Measurements from ENCODE around the gene CHST11.

GRCh38 chr12:104460041-104460719 is 3.4 kb downstream of the CHST11 start:
- TF ChIP-seq POLR2A (IDR thresholded peaks at IDR 0.05; ENCODE audit: low read depth) (no peak), EP300 (IDR thresholded peaks at IDR 0.05) (no peak), POLR2AphosphoS5 (IDR thresholded peaks at IDR 0.05) (no peak)
- TF ChIP-seq, protein P1, sequence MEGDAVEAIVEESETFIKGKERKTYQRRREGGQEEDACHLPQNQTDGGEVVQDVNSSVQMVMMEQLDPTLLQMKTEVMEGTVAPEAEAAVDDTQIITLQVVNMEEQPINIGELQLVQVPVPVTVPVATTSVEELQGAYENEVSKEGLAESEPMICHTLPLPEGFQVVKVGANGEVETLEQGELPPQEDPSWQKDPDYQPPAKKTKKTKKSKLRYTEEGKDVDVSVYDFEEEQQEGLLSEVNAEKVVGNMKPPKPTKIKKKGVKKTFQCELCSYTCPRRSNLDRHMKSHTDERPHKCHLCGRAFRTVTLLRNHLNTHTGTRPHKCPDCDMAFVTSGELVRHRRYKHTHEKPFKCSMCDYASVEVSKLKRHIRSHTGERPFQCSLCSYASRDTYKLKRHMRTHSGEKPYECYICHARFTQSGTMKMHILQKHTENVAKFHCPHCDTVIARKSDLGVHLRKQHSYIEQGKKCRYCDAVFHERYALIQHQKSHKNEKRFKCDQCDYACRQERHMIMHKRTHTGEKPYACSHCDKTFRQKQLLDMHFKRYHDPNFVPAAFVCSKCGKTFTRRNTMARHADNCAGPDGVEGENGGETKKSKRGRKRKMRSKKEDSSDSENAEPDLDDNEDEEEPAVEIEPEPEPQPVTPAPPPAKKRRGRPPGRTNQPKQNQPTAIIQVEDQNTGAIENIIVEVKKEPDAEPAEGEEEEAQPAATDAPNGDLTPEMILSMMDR (IDR thresholded peaks at IDR 0.05) = no peak

All from esophagus muscularis mucosa (tissue), 4 donors.